ENCODE measurements around the gene HDAC4.

Gene HDAC4

GRCh38 chr2:239292959-239293774 lies 107.7 kb downstream of the HDAC4 start:
- Mint-ChIP-seq H3K27ac (no peak overlapping the region), H3K36me3 (peaks cover 5 to 7% of the 10 kb centered on the region in 2 donors), H3K4me3 (no peak overlapping the region), H3K27me3 (peaks cover 0 to 8% of the 10 kb centered on the region in 2 donors), H3K4me1 (peaks cover 54 to 80% of the 10 kb centered on the region in 2 donors), H3K9me3 (peaks cover 0 to 1% of the 10 kb centered on the region in 2 donors)
- ATAC-seq (replicated peaks) (no peak), DNase-seq (no peak)

- DNase-seq (no peak), ATAC-seq (replicated peaks) (no peak)
- Mint-ChIP-seq H3K4me1 (peaks cover 51 to 76% of the 10 kb centered on the region in 2 donors), H3K27me3 (peaks cover under 1 to 14% of the 10 kb centered on the region in 2 donors), H3K9me3 (peaks cover 0 to 1% of the 10 kb centered on the region in 2 donors), H3K36me3 (peaks cover 5 to 7% of the 10 kb centered on the region in 2 donors), H3K4me3 (no peak overlapping the region), H3K27ac (peak overlapping the region; percentile 42)
These were observed 108.3 kb downstream of the HDAC4 start for GRCh38 chr2:239292531-239292930.

DNA sequence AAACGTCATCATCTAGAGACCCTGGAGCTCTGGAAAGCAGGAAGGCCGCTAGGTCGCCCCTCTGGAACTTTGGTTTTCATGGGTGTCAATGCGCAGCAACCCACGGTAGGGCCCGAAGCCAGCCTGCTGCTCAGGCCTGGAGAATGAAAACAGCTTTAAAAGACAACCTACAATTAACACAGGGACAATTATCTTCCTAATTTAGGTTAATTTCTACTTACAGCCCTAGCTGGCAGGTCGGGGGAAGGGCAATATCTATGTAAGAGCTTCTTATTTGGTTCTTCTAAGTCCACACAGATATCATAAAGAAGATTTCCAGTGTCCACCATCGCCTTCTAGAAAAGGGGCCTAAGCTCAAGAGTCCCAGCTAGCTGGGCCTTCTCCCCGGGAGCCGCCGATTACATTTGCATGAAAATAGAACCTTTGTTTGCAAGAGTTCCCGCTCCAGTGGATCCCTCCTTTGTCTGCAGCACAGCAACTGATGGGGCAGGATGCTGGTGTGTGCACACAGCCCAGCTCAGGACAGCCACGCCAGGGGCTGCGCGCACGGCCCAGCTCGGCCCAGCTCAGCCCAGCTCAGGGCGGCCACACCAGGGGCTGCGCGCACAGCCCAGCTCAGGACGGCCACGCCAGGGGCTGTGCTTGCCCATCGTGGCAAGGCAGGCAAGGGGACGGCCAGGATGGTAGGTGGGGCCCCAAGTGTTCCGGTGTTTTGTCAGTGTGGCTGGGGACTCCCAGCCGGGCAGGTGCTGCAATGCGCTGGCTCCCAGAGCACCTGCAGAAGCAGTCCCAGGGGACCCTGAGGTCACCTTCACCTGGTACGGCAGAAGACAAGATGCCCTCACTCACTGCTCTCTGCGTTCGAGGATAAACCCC lies 109.1 kb downstream of the HDAC4 start:
- Mint-ChIP-seq H3K36me3 (peaks cover 7 to 9% of the 10 kb centered on the region in 2 donors), H3K4me3 (no peak overlapping the region), H3K9me3 (peaks cover 0 to 1% of the 10 kb centered on the region in 2 donors), H3K27me3 (peaks cover 5 to 20% of the 10 kb centered on the region in 2 donors), H3K27ac (no peak overlapping the region), H3K4me1 (peaks cover 54 to 79% of the 10 kb centered on the region in 2 donors)
- peak in 1 of 2 donors; percentile 12 for ATAC-seq (replicated peaks)
- DNase-seq, result peak; percentile 25

DNA sequence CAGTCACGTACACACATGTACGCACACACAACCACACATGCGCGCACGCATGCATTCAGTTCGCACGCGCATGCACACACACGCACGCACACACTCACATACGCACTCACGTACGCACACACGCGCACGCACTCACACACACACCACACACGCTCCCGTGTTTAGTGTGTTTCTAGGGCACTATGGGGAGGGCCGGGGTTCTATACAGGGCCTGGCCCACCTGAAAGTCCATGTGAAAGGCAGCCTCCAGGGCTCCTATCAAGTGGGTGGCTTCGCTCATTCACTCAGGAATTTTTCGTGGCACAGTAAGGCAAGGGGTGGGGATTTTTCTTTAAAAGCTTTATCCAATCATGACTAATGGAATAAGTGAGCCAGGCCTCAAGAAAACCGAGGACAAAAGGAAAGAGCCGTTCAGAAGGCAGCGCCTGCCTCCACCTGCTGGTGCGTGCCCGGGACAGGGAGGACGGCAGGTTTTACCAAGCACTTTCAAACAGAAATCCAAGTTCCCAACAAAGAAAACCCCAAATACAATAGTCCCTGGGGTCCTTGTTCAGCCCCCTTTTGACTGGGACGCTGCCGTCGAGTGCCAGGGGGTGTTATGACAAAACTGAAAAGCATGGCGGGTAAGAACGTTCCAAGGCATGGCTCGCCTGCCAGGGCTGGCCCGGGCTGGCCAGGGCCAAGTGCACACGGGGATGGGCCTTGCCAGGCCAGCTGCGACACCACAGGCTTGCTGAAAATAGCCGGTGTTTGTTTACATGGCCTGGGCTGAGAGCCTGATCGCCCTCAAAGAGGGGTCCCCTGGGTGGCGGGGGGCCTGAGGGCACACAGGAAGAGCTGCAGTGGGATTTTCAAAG lies 110.0 kb downstream of the HDAC4 start:
- H3K27me3 Mint-ChIP-seq, result peaks cover 12 to 25% of the 10 kb centered on the region in 2 donors
- H3K27ac Mint-ChIP-seq, result peak overlapping the region; percentile 42
- peaks cover 54 to 78% of the 10 kb centered on the region in 2 donors for H3K4me1 Mint-ChIP-seq
- H3K4me3 Mint-ChIP-seq, result no peak overlapping the region
- H3K36me3 Mint-ChIP-seq, result peaks cover 7 to 13% of the 10 kb centered on the region in 2 donors
- ATAC-seq (replicated peaks) (no peak), DNase-seq (no peak)
- peaks cover 0 to 1% of the 10 kb centered on the region in 2 donors for H3K9me3 Mint-ChIP-seq

DNA sequence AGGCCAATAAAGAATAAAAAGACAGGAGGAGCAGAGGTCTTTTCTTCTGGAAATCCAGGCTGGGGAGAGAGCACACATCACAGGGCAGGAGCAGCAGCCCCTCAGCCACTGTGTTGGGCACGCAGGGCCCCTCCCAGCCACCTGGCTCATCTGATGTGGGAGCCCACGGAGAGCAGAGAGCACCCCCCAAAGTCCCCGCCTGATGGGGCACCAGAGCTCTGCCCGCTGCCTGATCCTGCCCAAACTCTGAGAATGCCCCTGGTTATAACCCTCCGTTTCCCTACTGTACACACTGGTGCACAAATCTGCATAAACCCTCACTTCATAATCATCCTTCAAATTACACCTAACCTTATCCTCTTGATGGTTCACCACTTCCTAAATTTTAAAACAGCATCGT lies 111.3 kb downstream of the HDAC4 start:
- H3K4me1 Mint-ChIP-seq, result peaks cover 59 to 83% of the 10 kb centered on the region in 2 donors
- H3K36me3 Mint-ChIP-seq, result peaks cover 5 to 13% of the 10 kb centered on the region in 2 donors
- H3K4me3 Mint-ChIP-seq, result peak overlapping the region; percentile 2 to 26
- ATAC-seq (replicated peaks) (peak; percentile 65 to 68), DNase-seq (no peak)
- peak overlapping the region; percentile 86 for H3K27ac Mint-ChIP-seq
- H3K9me3 Mint-ChIP-seq, result peaks cover 0 to 1% of the 10 kb centered on the region in 2 donors
- peaks cover 16 to 25% of the 10 kb centered on the region in 2 donors for H3K27me3 Mint-ChIP-seq

DNA sequence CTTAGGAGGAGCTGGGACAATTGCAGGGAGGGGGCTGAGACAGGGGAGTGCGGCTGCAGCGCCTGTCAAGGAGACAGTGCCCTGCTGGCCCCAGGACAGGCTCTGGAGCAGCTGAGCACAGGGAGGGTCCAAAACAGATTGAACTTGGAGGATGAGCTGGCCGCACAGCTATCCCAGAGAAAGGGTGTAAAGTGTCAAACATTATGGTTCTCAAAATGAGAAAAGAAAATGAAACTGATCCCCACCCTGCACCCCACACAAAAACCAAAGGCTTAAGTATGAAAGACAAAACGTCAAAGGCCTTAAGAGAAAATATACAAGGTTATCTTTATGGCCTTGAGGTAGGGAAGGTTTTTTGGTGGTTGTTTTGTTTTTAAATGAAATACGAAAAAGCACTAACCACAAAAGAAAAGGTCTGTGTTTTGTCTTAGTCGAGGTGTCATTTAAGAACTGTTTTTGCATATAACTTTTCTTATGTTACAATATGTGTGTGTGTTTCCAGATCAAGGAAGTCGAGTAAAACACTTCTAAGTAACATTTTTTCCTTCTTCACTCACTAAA lies 111.8 kb downstream of the HDAC4 start:
- DNase-seq (no peak), ATAC-seq (replicated peaks) (peak; percentile 35 to 51)
- Mint-ChIP-seq H3K4me3 (peak overlapping the region; percentile 26 to 42), H3K27ac (peak overlapping the region; percentile 86), H3K4me1 (peaks cover 54 to 82% of the 10 kb centered on the region in 2 donors), H3K27me3 (peaks cover 16 to 25% of the 10 kb centered on the region in 2 donors), H3K9me3 (peaks cover 0 to 1% of the 10 kb centered on the region in 2 donors), H3K36me3 (peaks cover 0 to 13% of the 10 kb centered on the region in 2 donors)

DNA sequence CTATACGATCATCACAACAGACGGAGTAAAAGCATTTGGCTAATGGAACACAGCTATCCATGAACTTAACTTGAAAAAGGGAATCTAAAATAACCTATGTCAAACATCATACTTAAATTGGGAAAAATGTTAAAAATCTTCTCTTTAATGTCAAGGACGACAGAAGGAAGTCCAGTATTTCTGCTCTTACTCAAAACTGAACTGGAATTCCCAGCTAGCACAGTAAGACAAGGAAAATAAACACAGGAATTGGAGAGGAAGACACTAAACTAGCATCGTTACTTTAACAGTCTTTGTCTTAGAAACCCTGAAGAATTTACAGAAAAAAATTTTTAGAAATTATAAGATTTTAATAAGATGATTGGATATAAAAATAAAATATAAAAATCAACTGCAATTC lies 112.6 kb downstream of the HDAC4 start:
- DNase-seq, result no peak
- Mint-ChIP-seq H3K27ac (no peak overlapping the region), H3K27me3 (peaks cover 19 to 25% of the 10 kb centered on the region in 2 donors), H3K36me3 (peaks cover 0 to 16% of the 10 kb centered on the region in 2 donors), H3K4me1 (peaks cover 50 to 74% of the 10 kb centered on the region in 2 donors), H3K4me3 (no peak overlapping the region), H3K9me3 (peaks cover 0 to 1% of the 10 kb centered on the region in 2 donors)
- ATAC-seq (replicated peaks), result no peak

GRCh38 chr2:239287461-239287860 lies 113.4 kb downstream of the HDAC4 start:
- Mint-ChIP-seq H3K27ac (no peak overlapping the region), H3K36me3 (peaks cover 0 to 16% of the 10 kb centered on the region in 2 donors), H3K9me3 (peaks cover 0 to 1% of the 10 kb centered on the region in 2 donors), H3K4me3 (no peak overlapping the region), H3K4me1 (peaks cover 47 to 70% of the 10 kb centered on the region in 2 donors), H3K27me3 (peaks cover 19 to 25% of the 10 kb centered on the region in 2 donors)
- ATAC-seq (replicated peaks) (no peak), DNase-seq (no peak)

GRCh38 chr2:239286901-239287300 lies 113.9 kb downstream of the HDAC4 start:
- H3K4me1 Mint-ChIP-seq, result peaks cover 41 to 64% of the 10 kb centered on the region in 2 donors
- H3K9me3 Mint-ChIP-seq, result peaks cover 0 to 1% of the 10 kb centered on the region in 2 donors
- no peak overlapping the region for H3K27ac Mint-ChIP-seq
- H3K27me3 Mint-ChIP-seq, result peaks cover 19 to 25% of the 10 kb centered on the region in 2 donors
- ATAC-seq (replicated peaks) (no peak), DNase-seq (no peak)
- H3K36me3 Mint-ChIP-seq, result peaks cover 0 to 16% of the 10 kb centered on the region in 2 donors
- no peak overlapping the region for H3K4me3 Mint-ChIP-seq

DNA sequence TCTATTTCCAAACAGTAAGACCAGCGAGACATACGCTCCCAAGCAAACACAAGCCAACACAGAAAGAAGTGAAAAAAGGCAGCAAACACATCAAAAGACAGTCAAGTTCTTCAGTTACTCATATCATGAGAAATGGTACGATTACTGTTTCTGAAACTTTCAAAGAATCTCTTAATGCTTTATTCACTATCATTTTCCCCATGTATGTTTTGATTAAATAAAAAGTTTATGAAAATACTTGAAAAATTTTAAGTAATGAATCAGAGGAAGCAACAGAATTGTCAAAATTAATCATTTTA lies 114.9 kb downstream of the HDAC4 start:
- no peak overlapping the region for H3K4me3 Mint-ChIP-seq
- peaks cover 19 to 25% of the 10 kb centered on the region in 2 donors for H3K27me3 Mint-ChIP-seq
- peaks cover 39 to 54% of the 10 kb centered on the region in 2 donors for H3K4me1 Mint-ChIP-seq
- DNase-seq (no peak), ATAC-seq (replicated peaks) (no peak)
- peak overlapping the region; percentile 14 for H3K27ac Mint-ChIP-seq
- H3K36me3 Mint-ChIP-seq, result peaks cover 0 to 16% of the 10 kb centered on the region in 2 donors
- peaks cover 0 to 1% of the 10 kb centered on the region in 2 donors for H3K9me3 Mint-ChIP-seq

DNA sequence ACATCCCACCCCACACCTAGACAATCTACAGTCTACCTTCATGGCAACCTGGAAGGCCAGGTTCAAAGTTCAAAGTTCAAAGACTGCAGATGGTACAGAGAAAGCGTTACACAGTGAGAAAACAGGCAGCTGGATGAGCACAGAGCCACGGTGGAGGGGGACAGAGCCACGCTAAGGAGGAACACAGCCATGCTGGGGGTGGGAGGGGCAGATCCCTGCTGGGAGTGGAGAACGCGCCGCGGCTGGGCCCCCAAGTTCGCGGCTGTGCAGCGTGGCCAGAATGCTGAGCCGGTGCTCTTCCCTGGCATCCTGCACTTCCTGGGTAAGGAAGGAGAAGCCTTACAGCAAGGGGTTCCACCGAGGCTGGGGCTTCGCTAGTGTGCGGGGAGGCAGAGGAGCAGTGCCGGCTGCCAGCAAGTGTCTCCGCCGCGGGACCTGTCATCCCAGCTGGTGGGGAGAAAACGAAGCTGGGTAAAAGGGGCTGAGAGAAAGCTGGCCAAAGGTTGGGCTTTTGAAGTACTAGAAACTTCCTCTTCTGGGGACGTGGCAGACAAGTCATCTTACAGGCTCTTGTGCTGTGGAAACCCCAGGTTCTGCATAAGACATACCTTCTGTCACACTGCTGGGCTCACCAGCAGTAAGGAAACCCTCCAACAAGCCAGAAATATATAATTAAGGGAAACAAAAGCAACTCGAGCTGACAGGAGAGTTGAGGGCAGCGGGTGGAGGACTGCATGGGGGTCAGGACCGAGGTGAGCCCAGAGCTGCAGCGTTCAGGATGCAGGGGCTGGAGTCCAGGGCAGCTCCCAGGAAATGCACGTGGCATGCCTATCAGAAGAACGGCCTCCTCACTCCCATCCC lies 115.5 kb downstream of the HDAC4 start:
- Mint-ChIP-seq H3K4me1 (peaks cover 35 to 48% of the 10 kb centered on the region in 2 donors), H3K36me3 (peaks cover 0 to 13% of the 10 kb centered on the region in 2 donors), H3K27ac (peak overlapping the region; percentile 14), H3K27me3 (peaks cover 19 to 25% of the 10 kb centered on the region in 2 donors), H3K9me3 (peaks cover 0 to 1% of the 10 kb centered on the region in 2 donors), H3K4me3 (peak overlapping the region; percentile 54 to 70)
- peak; percentile 88 to 90 for ATAC-seq (replicated peaks)
- peak; percentile 48 for DNase-seq

DNA sequence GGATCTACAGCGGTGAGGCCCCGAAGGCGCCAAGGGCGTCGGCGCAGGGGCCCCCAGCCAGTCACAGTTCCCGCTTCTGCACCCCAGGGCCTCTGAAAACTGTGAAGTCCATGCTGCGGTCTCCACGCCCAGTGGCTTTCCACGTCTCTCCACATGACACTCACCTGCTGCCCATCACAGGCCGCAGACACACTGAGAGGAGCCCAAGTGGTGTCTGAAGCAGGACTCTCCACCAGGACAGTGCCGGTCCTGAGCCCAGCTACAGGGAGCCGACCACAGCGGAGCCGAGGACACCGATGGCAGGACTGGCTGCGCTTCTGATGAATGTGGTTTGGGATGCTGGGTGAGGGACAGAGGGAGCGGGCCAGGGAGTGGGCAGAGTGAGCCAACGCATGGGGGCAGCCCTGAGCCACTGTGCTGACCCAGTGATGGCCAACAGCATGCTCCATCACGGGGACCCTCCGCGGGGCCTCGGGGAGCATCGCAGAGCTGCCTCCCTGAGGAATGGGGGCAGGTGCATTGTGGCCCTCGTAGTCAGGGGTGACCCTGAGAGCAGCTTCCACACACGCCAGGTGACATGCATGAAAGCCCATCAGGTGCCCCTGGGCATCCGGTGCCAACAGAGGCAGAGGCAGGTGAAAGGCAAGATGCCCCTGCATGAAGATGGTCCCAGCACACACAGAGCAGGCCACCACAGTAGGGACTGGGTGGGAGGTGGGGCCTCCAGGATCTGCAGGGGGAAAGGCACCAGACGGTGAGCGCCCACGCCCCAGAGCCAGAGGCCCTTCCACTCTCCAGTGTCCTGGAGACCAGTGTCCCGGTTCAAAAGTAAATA lies 116.6 kb downstream of the HDAC4 start:
- DNase-seq, result no peak
- no peak overlapping the region for H3K4me3 Mint-ChIP-seq
- no peaks in the 10 kb centered on the region for H3K9me3 Mint-ChIP-seq
- peaks cover 0 to 14% of the 10 kb centered on the region in 2 donors for H3K36me3 Mint-ChIP-seq
- no peak overlapping the region for H3K27ac Mint-ChIP-seq
- peaks cover 21 to 25% of the 10 kb centered on the region in 2 donors for H3K27me3 Mint-ChIP-seq
- peaks cover 27 to 37% of the 10 kb centered on the region in 2 donors for H3K4me1 Mint-ChIP-seq
- ATAC-seq (replicated peaks), result no peak

Data from stimulated activated naive B cell treated with anti-CD40 and anti-IgM and Interleukin-4, amounts not matched to agents 10 μg/mL and 1 μg/mL and 100 μg/mL, for 72 hours (primary cell).